ENCODE measurements around the gene RP9. TPM values are rescaled to one million over a fixed set of nuclear protein-coding genes. Genes with fewer than 3 reads are reported as not detected.

RP9 gene
- total RNA-seq, 4 donors from 2014 or later = 5.2 to 16.1 (median 7.3) TPM

DNA sequence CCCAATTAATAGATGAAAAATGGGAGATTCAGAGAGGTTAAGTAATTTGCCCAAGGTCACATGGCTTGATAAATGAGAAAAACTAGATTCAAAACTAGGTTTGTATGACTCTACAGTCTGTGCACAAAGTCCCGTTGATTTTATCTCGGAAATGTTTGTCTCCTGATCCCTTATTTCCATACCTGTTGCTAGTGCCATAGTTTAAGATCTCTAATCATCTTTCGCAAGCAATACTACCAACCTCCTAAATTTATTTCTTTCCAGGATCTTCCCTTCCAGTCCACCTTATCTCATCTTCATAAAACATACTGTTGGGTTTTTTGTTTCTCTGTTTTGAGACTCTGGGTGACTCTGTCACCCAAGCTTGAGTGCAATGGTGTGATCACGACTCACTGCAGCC is 49.6 kb downstream of the RP9 start:
- no peak for DNase-seq (ENCODE audit: low spot score in 2 of 2)
- TF ChIP-seq POLR2A (IDR thresholded peaks at IDR 0.05) (no peak), CTCF (IDR thresholded peaks at IDR 0.05) (no peak)
- intact Hi-C loops (cut with DNase I; ENCODE audit: low total_unique reads) = loop anchor here (10.0 kb wide), 1 partner anchor 115 kb away; no protein-coding TSS in a partner anchor
- H3K4me3 ChIP-seq (ENCODE audit: low read depth, poor library complexity, severe bottlenecking) = no peak overlapping the region
- WGBS, 2 donors = 42 to 91% methylated on average over 4 of the region's 4 CpGs

- intact Hi-C loops (cut with DNase I; ENCODE audit: low total_unique reads) = loop anchor here (10.0 kb wide), 1 partner anchor 110 kb away; no protein-coding TSS in a partner anchor
- WGBS, 2 donors = 95 to 96% methylated on average over 5 of the region's 5 CpGs
- no peak for TF ChIP-seq CTCF (IDR thresholded peaks at IDR 0.05)
- TF ChIP-seq POLR2A (IDR thresholded peaks at IDR 0.05) = no peak
- DNase-seq (ENCODE audit: low spot score in 2 of 2) = no peak
- no peak overlapping the region for H3K4me3 ChIP-seq (ENCODE audit: low read depth, poor library complexity, severe bottlenecking)
These were observed 54.0 kb downstream of the RP9 start for GRCh38 chr7:33055158-33055557.

- DNase-seq (ENCODE audit: low spot score in 2 of 2) = no peak
- H3K4me3 ChIP-seq (ENCODE audit: low read depth, poor library complexity, severe bottlenecking) = no peak overlapping the region
- WGBS, 2 donors = 82 to 91% methylated on average over 2 of the region's 2 CpGs
- intact Hi-C loops (cut with DNase I; ENCODE audit: low total_unique reads) = loop anchor here (10.0 kb wide), 1 partner anchor 110 kb away; no protein-coding TSS in a partner anchor
- TF ChIP-seq POLR2A (IDR thresholded peaks at IDR 0.05) = no peak
- TF ChIP-seq CTCF (IDR thresholded peaks at IDR 0.05) = no peak
These were observed 54.8 kb downstream of the RP9 start for GRCh38 chr7:33054261-33054964.

GRCh38 chr7:33053721-33054120 is 55.5 kb downstream of the RP9 start:
- 32 to 40% methylated on average over 1 of the region's 1 CpG for WGBS, 2 donors

DNA sequence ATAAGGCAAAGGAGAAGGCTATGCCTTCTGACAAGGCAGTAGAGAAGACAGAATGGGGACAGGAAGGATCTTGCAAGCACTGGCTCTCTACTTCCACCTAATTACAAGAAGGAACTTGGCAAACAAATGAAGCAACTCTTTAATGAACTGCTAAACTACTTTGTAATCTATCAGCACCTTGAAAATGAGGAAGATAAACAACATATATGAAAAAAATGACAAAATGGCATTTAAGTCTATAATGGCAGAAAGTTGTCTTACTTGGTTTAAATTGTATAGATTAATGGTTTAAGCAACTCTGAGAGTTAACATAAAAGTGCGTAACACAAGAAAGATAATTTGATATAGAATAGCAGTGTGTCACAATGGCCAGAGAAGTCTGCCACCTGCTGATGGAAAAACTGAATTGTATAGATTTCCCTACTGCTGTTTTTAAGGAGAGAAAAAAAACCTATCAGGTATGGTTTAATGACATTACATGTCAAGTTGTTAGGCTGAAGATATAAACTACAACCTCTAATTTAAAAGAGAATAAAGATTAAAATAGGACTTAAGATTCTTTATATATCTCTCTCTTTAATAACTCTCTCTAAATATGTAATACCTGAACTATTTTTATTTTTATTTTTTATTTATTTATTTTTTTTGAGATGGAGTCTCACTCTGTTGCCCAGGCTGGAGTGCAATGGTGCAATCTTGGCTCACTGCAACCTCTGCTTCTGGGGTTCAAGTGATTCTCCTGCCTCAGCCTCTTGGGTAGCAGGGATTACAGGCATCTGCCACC is 58.5 kb downstream of the RP9 start:
- 0 to 14% methylated on average over 1 of the region's 1 CpG for WGBS, 2 donors
- intact Hi-C loops (cut with DNase I; ENCODE audit: low total_unique reads) = loop anchor here (10.0 kb wide), 1 partner anchor 106 kb away; no protein-coding TSS in a partner anchor
- DNase-seq (ENCODE audit: low spot score in 2 of 2) = no peak
- TF ChIP-seq POLR2A (IDR thresholded peaks at IDR 0.05) (no peak), CTCF (IDR thresholded peaks at IDR 0.05) (no peak)
- H3K4me3 ChIP-seq (ENCODE audit: low read depth, poor library complexity, severe bottlenecking) = no peak overlapping the region

More at GRCh38 chr7:33053721-33054120, 55.5 kb downstream of the RP9 start:
- DNase-seq (ENCODE audit: low spot score in 2 of 2) = no peak
- intact Hi-C loops (cut with DNase I; ENCODE audit: low total_unique reads) = loop anchor here (10.0 kb wide), 1 partner anchor 109 kb away; no protein-coding TSS in a partner anchor
- TF ChIP-seq POLR2A (IDR thresholded peaks at IDR 0.05) = no peak
- no peak for TF ChIP-seq CTCF (IDR thresholded peaks at IDR 0.05)
- H3K4me3 ChIP-seq (ENCODE audit: low read depth, poor library complexity, severe bottlenecking) = no peak overlapping the region

Data from lower leg skin (tissue), 4 donors.